ENCODE data around the gene ARFGAP3. TPM values are rescaled to one million over a fixed set of nuclear protein-coding genes. Genes with fewer than 3 reads are reported as not detected.

Gene ARFGAP3
- polyA plus RNA-seq, 2 of the 4 experiments (the other 2 are of a cell fraction), result 19.1 to 39.0 TPM

DNA sequence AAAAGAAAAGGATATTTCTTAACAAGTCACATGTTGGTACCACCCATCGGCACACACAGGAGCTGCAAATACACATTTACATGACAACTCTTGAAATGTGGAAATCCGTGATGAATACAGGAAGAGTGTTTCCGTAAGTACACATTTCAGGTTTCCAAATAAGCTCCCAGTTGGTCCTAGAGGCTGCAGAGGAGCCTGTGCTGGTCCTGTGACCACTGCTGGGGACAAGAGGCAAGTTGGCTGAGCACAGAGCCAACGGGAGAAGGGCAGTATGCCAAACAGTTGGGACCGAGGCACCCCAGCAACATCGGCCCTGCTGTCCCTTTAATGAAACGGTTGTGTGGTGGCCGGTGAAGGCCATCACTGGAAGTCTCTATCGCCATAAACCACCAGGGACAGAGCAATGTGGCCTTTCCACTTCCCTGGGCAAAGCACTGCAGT is 38.5 kb upstream of the ARFGAP3 start:
- ChIA-PET POLR2A (no interaction called here), CTCF (interaction anchor here (0.7 to 1.6 kb wide), 3 partner anchors 10 to 14 kb away, joined by 3 to 4 read pairs (median 3); no protein-coding TSS in a partner anchor)
- no peak overlapping the region for H3K27ac ChIP-seq
- H3K4me1 ChIP-seq, result no peaks in the 10 kb centered on the region
- DNase-seq (ENCODE audit: low read depth in 1 of 2, low spot score in 1 of 2) (no peak), FAIRE-seq (no peak), ATAC-seq (no peak)
- H3K4me3 ChIP-seq, result no peak overlapping the region
- WGBS (ENCODE audit: missing lambda C conversion rate), result 82% methylated on average over 7 of the region's 9 CpGs
- H3K4me2 ChIP-seq, result no peak overlapping the region
- TF ChIP-seq HEYL (CRISPR knock-in tag; IDR thresholded peaks at IDR 0.05) (no peak), JUN (IDR thresholded peaks at IDR 0.05) (no peak)
- no peaks in the 10 kb centered on the region for H3K9me3 ChIP-seq

DNA sequence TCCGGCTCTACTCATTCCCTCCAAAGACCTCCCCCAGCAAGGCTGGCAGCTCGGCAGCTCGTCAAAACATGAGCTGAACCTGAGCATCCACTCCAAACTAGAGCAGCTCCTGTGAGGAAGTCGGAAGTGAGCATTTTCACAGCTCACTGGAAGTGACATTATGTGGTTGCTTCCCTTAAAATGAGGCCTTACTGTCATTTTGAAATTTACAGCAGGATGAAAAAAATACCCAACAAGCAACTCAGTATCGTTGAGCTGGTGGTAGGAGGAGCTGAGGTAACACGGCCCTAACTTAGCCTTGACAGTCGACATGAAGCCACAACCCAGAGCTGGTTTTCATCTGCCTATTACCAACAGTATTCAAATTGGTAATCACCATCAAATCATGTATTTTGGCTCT is 38.0 kb upstream of the ARFGAP3 start:
- POLR2A ChIA-PET, result no interaction called here
- WGBS (ENCODE audit: missing lambda C conversion rate), result 81% methylated on average over 6 of the region's 7 CpGs
- no peaks in the 10 kb centered on the region for H3K4me1 ChIP-seq
- no peaks in the 10 kb centered on the region for H3K9me3 ChIP-seq
- DNase-seq (ENCODE audit: low read depth in 1 of 2, low spot score in 1 of 2) (no peak), FAIRE-seq (no peak), ATAC-seq (no peak)
- no peak overlapping the region for H3K27ac ChIP-seq
- CTCF ChIA-PET, result interaction anchor here (0.7 to 1.6 kb wide), 3 partner anchors 9 to 15 kb away, joined by 3 to 4 read pairs (median 3); no protein-coding TSS in a partner anchor
- no peak overlapping the region for H3K4me3 ChIP-seq
- TF ChIP-seq, protein P1, sequence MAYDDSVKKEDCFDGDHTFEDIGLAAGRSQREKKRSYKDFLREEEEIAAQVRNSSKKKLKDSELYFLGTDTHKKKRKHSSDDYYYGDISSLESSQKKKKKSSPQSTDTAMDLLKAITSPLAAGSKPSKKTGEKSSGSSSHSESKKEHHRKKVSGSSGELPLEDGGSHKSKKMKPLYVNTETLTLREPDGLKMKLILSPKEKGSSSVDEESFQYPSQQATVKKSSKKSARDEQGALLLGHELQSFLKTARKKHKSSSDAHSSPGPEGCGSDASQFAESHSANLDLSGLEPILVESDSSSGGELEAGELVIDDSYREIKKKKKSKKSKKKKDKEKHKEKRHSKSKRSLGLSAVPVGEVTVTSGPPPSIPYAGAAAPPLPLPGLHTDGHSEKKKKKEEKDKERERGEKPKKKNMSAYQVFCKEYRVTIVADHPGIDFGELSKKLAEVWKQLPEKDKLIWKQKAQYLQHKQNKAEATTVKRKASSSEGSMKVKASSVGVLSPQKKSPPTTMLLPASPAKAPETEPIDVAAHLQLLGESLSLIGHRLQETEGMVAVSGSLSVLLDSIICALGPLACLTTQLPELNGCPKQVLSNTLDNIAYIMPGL (CRISPR knock-in tag; IDR thresholded peaks at IDR 0.05; ENCODE audit: borderline replicate concordance), result no peak
- no peak for TF ChIP-seq CHD2 (IDR thresholded peaks at IDR 0.05; ENCODE audit: low read length, partially characterized antibody)
- TF ChIP-seq KDM5A (IDR thresholded peaks at IDR 0.05), result no peak
- TF ChIP-seq ZFP36 (IDR thresholded peaks at IDR 0.05; ENCODE audit: borderline replicate concordance, partially characterized antibody), result no peak
- TF ChIP-seq NPAS2 (CRISPR knock-in tag; IDR thresholded peaks at IDR 0.05; ENCODE audit: borderline replicate concordance), result no peak
- TF ChIP-seq, protein P2, sequence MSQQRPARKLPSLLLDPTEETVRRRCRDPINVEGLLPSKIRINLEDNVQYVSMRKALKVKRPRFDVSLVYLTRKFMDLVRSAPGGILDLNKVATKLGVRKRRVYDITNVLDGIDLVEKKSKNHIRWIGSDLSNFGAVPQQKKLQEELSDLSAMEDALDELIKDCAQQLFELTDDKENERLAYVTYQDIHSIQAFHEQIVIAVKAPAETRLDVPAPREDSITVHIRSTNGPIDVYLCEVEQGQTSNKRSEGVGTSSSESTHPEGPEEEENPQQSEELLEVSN (IDR thresholded peaks at IDR 0.05; ENCODE audit: borderline replicate concordance, low read depth), result no peak
- no peak for TF ChIP-seq FOXS1 (CRISPR knock-in tag; IDR thresholded peaks at IDR 0.05)
- TF ChIP-seq ESRRA (IDR thresholded peaks at IDR 0.05; ENCODE audit: borderline replicate concordance, low read length), result no peak
- TF ChIP-seq, protein P3, sequence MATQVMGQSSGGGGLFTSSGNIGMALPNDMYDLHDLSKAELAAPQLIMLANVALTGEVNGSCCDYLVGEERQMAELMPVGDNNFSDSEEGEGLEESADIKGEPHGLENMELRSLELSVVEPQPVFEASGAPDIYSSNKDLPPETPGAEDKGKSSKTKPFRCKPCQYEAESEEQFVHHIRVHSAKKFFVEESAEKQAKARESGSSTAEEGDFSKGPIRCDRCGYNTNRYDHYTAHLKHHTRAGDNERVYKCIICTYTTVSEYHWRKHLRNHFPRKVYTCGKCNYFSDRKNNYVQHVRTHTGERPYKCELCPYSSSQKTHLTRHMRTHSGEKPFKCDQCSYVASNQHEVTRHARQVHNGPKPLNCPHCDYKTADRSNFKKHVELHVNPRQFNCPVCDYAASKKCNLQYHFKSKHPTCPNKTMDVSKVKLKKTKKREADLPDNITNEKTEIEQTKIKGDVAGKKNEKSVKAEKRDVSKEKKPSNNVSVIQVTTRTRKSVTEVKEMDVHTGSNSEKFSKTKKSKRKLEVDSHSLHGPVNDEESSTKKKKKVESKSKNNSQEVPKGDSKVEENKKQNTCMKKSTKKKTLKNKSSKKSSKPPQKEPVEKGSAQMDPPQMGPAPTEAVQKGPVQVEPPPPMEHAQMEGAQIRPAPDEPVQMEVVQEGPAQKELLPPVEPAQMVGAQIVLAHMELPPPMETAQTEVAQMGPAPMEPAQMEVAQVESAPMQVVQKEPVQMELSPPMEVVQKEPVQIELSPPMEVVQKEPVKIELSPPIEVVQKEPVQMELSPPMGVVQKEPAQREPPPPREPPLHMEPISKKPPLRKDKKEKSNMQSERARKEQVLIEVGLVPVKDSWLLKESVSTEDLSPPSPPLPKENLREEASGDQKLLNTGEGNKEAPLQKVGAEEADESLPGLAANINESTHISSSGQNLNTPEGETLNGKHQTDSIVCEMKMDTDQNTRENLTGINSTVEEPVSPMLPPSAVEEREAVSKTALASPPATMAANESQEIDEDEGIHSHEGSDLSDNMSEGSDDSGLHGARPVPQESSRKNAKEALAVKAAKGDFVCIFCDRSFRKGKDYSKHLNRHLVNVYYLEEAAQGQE (IDR thresholded peaks at IDR 0.05), result no peak
- no peak for TF ChIP-seq POLR2AphosphoS2 (conservative IDR thresholded peaks at IDR 0.05; ENCODE audit: low read length)
- TF ChIP-seq NFE2L2 (conservative IDR thresholded peaks at IDR 0.05; ENCODE audit: low read length), result no peak
- TF ChIP-seq MYC (IDR thresholded peaks at IDR 0.05; ENCODE audit: borderline replicate concordance, low read length), result no peak
- no peak for TF ChIP-seq FOSB (CRISPR knock-in tag; IDR thresholded peaks at IDR 0.05)
- no peak for TF ChIP-seq CBX2 (IDR thresholded peaks at IDR 0.05; ENCODE audit: borderline replicate concordance, low read depth)
- TF ChIP-seq RFX5 (IDR thresholded peaks at IDR 0.05), result no peak
- no peak overlapping the region for H3K4me2 ChIP-seq
